ENCODE data around the gene GDF2. TPM values are rescaled to one million over a fixed set of nuclear protein-coding genes. Genes with fewer than 3 reads are reported as not detected.

GDF2 gene
- total RNA-seq, 1 experiment from 2014 or later, result not detected

GRCh38 chr10:47348138-47348651, 25.9 kb downstream of the GDF2 start, which contains the start of gene RBP3:
Gene RBP3 (plus strand): TSS chr10:47348363. CDS start chr10:47348485, 122 bp downstream.
- Histone ChIP-seq H3K79me1 (ENCODE audit: insufficient read depth, low read depth, low read length, poor library complexity, severe bottlenecking) (no peaks in the 10 kb centered on the region), H4K8ac (replicated peaks; ENCODE audit: insufficient read length, low read depth, low read length) (no peak within 1 kb of the TSS), H2BK5ac (ENCODE audit: insufficient read length, low read length) (no peak within 1 kb of the TSS), H2AK5ac (ENCODE audit: insufficient read length, low read length) (no peak within 1 kb of the TSS), H3K4me1 (ENCODE audit: insufficient read depth, low read length) (no peaks in the 10 kb centered on the region; the same call in 1 of the 2 replicates), H3K23ac (ENCODE audit: insufficient read length, low read depth, low read length) (no peak within 1 kb of the TSS), H3K4me2 (ENCODE audit: insufficient read depth, insufficient read length, low read length) (no peak within 1 kb of the TSS), H4K5ac (ENCODE audit: insufficient read length, low read depth, low read length) (no peak within 1 kb of the TSS), H3K56ac (ENCODE audit: insufficient read length, low read depth, low read length) (no peak within 1 kb of the TSS), H4K20me1 (ENCODE audit: control insufficient read depth, insufficient read depth, insufficient read length) (no peaks in the 10 kb centered on the region), H3K23me2 (ENCODE audit: insufficient read length, low read depth, low read length, poor library complexity, severe bottlenecking) (no peaks in the 10 kb centered on the region), H2BK12ac (ENCODE audit: insufficient read length, low read depth, low read length) (no peak within 1 kb of the TSS), H3K9ac (ENCODE audit: extremely low read depth, insufficient read length, low read length) (no peak within 1 kb of the TSS), H3K9me3 (ENCODE audit: control insufficient read depth, low read depth, low read length) (no peaks in the 10 kb centered on the region), H3K4ac (ENCODE audit: low read depth, low read length) (no peak within 1 kb of the TSS), H2BK120ac (ENCODE audit: low read depth, low read length, poor library complexity, severe bottlenecking) (no peak within 1 kb of the TSS), H3K14ac (ENCODE audit: insufficient read depth, low read length) (no peak within 1 kb of the TSS), H3T11ph (ENCODE audit: low read length) (no peak within 1 kb of the TSS), H3K79me2 (ENCODE audit: insufficient read depth, low read length) (no peaks in the 10 kb centered on the region), H3K27me3 (ENCODE audit: insufficient read depth, low read length) (no peaks in the 10 kb centered on the region), H2BK20ac (ENCODE audit: low read depth, low read length, poor library complexity, severe bottlenecking) (no peak within 1 kb of the TSS), H3K27ac (ENCODE audit: insufficient read length, low read depth, low read length) (no peak within 1 kb of the TSS), H3K18ac (ENCODE audit: insufficient read length, low read depth, low read length) (no peak within 1 kb of the TSS), H4K91ac (ENCODE audit: insufficient read length, low read depth, low read length) (no peak within 1 kb of the TSS), H2AFZ (ENCODE audit: low read length) (no peak within 1 kb of the TSS), H2BK15ac (ENCODE audit: low read depth, low read length) (no peak within 1 kb of the TSS)
- no peak within 1 kb of the TSS; a peak in 2 of 7 replicates for H3K27ac Mint-ChIP-seq
- no peak for TF ChIP-seq CTCF (conservative IDR thresholded peaks at IDR 0.05)
- no peaks in the 10 kb centered on the region for H3K36me3 Mint-ChIP-seq (ENCODE audit: insufficient read depth in 1 of 3, low read depth in 3 of 3)
- H3K9me3 Mint-ChIP-seq, result no peaks in the 10 kb centered on the region
- DNase-seq, result no peak
- peaks cover 1 to 4% of the 10 kb centered on the region in 2 experiments; a peak in 1 of 4 replicates for H3K4me1 Mint-ChIP-seq
- H3K27me3 Mint-ChIP-seq (ENCODE audit: low read depth), result no peaks in the 10 kb centered on the region; the same call in none of the 2 replicates
- no CpG with 5 or more reads among the region's 5 CpGs for WGBS (ENCODE audit: extremely low coverage, insufficient read length, low lambda C conversion rate)
- H3K4me3 Mint-ChIP-seq, result no peak within 1 kb of the TSS; a peak in 1 of 5 replicates
